T-helper 1 cell (primary cell): Measurements from ENCODE around the gene DNAH8.

ENCODE experiments used
- DNase-seq, 5 donors: peaks; one replicate each; pipeline ENCODE4 v3.0.0-alpha.2; 2012 to 2020

DNAH8 gene

GRCh38 chr6:39026175-39026574 is 311.1 kb downstream of the DNAH8 start:
- DNase-seq: no peak

GRCh38 chr6:39029156-39030011 is 314.3 kb downstream of the DNAH8 start:
- peak in 1 of 5 donors; percentile 15 for DNase-seq

GRCh38 chr6:39035681-39036080 is 320.6 kb downstream of the DNAH8 start:
- no peak for DNase-seq

GRCh38 chr6:39037082-39037508 is 322.0 kb downstream of the DNAH8 start:
- DNase-seq: no peak

GRCh38 chr6:39037707-39038106 is 322.6 kb downstream of the DNAH8 start:
- no peak for DNase-seq

- no peak for DNase-seq
These were observed 325.1 kb downstream of the DNAH8 start for GRCh38 chr6:39040080-39040673.

GRCh38 chr6:39041072-39041471 is 326.0 kb downstream of the DNAH8 start:
- DNase-seq: no peak

GRCh38 chr6:39043776-39044175 is 328.7 kb downstream of the DNAH8 start:
- no peak for DNase-seq

- DNase-seq: no peak
These were observed 329.1 kb downstream of the DNAH8 start for GRCh38 chr6:39044181-39044580.

- no peak for DNase-seq
These were observed 332.6 kb downstream of the DNAH8 start for GRCh38 chr6:39047434-39048327.

GRCh38 chr6:39048481-39049399 is 333.6 kb downstream of the DNAH8 start, which contains the start of gene GLP1R:
GLP1R (plus strand) TSS chr6:39048781; CDS start chr6:39048841, 60 bp downstream.
- DNase-seq: no peak

GRCh38 chr6:39049575-39050283 is 334.6 kb downstream of the DNAH8 start:
- no peak for DNase-seq

- DNase-seq: no peak
These were observed 335.5 kb downstream of the DNAH8 start for GRCh38 chr6:39050453-39051112.

GRCh38 chr6:39051399-39052122 is 336.4 kb downstream of the DNAH8 start:
- no peak for DNase-seq

GRCh38 chr6:39053016-39053624 is 338.0 kb downstream of the DNAH8 start:
- DNase-seq: no peak

- no peak for DNase-seq
These were observed 338.9 kb downstream of the DNAH8 start for GRCh38 chr6:39053854-39054576.

- no peak for DNase-seq
These were observed 339.5 kb downstream of the DNAH8 start for GRCh38 chr6:39054577-39055142.

GRCh38 chr6:39055661-39056060 is 340.6 kb downstream of the DNAH8 start:
- no peak for DNase-seq
